OCI-LY3 (cell line): Measurements from ENCODE around the gene RNFT2.
"Not testable (repeated sequence)": the region's sequence is repeated elsewhere in the genome, so short reads cannot be mapped to it uniquely, and the experiment has no call there.

Source experiments
- H2AFZ ChIP-seq: fragments of 200-600, 300-600 bp; shearing (Covaris generic); 2 replicates; pipeline ENCODE4 v1.6.0; 2014; ENCODE audit warnings: antibody characterized with exemption, low read depth, low read length
- H3K27ac ChIP-seq: fragments of 200-600, 300-600 bp; sonication (generic); 2 replicates; pipeline ENCODE4 v1.5.1; 2014; ENCODE audit warnings: mild to moderate bottlenecking, low read length, moderate library complexity, mixed read lengths
- H3K27me3 ChIP-seq: fragments of 200-600, 300-600 bp; sonication (generic); 2 replicates; pipeline ENCODE4 v1.6.1; 2014; ENCODE audit warnings: low read depth, low read length, mixed read lengths
- H3K36me3 ChIP-seq: fragments of 200-600, 300-600 bp; sonication (generic); replicated peaks from 2 replicates; pipeline ENCODE3; 2014; ENCODE audit warnings: low read depth, low read length, mixed read lengths
- H3K4me1 ChIP-seq: fragments of 300-600, 200-600 bp; sonication (generic); 2 replicates; pipeline ENCODE4 v1.6.1; 2014; ENCODE audit warnings: low read length, mixed read lengths
- H3K4me2 ChIP-seq: fragments of 200-600, 300-600 bp; sonication (generic); 2 replicates; pipeline ENCODE4 v1.6.1; 2014; ENCODE audit warnings: low read length, mixed read lengths
- H3K4me3 ChIP-seq: fragments of 300-600, 200-600 bp; sonication (generic); 2 replicates; pipeline ENCODE4 v1.5.1; 2014; ENCODE audit warnings: antibody characterized with exemption, mild to moderate bottlenecking, low read length, moderate library complexity
- H3K79me2 ChIP-seq: fragments of 300-600, 200-600 bp; shearing (Covaris generic); 2 replicates; pipeline ENCODE4 v1.6.1; 2014; ENCODE audit warnings: mild to moderate bottlenecking, low read length, mixed read lengths
- H3K9ac ChIP-seq: fragments of 300-600, 200-600 bp; shearing (Covaris generic); 2 replicates; pipeline ENCODE4 v1.6.0; 2014; ENCODE audit warnings: mild to moderate bottlenecking, low read length, moderate library complexity
- H3K9me3 ChIP-seq: fragments of 200-600, 300-600 bp; shearing (Covaris generic); 2 replicates; pipeline ENCODE4 v1.6.1; 2014; ENCODE audit warnings: low read length, mixed read lengths; ENCODE audit not compliant: insufficient read depth
- H4K20me1 ChIP-seq: fragments of 200-600, 300-600 bp; sonication (generic); 2 replicates; pipeline ENCODE4 v1.6.1; 2016; ENCODE audit warnings: low read length, mixed read lengths; ENCODE audit not compliant: insufficient read depth
- EZH2phosphoT487 ChIP-seq: fragments of 200-600 bp; shearing (Covaris generic); IDR thresholded peaks from 2 replicates; pipeline ENCODE4 v1.6.1; 2018; ENCODE audit warnings: antibody characterized with exemption, mixed run types, low read depth
- TF ChIP-seq, protein P1 (sequence below): fragments of 200-600, 300-600 bp; sonication (generic); IDR thresholded peaks from 2 replicates; pipeline ENCODE4 v1.5.1; 2014; ENCODE audit warnings: antibody characterized with exemption, low read length, low read depth

The RNFT2 gene

DNA sequence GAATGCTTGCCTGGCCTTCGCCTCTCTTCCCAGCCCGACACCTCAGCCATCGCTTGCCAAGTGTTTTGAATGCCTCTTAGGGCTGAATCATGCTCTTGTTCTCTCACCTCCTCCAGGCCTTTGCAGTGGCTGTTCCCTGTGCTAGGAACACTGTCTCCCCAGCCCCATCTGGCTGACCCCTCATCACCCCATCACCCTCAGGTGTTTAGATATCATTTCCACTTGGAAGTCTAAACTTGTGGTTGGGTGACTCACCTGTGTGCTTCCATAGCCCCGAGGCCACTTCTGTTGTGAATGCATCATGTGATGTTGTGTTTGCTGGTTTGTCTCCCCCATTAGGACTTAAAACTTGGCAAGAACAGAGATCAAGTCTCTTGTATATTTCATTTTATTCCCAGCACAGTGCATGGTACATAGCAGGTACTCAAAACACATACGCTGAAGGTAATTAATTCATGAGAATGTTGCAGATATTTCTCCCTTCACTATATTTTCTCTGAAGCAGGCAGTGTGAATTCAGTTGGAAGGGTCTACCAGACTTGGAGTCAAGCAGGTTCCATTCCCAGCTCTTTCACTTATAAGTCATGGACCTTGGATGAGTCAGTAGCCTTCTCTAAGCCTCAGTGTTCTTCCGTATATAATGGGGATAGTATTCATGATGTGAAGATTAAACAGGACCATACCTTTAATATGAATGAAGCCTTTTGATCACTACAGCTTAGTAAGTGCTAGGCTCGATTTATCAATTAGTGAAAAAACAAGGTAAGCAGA, 75.3 kb downstream of the RNFT2 start:
- H3K4me1 ChIP-seq: peaks cover 3% of the 10 kb centered on the region
- H3K9me3 ChIP-seq: no peaks in the 10 kb centered on the region
- H3K79me2 ChIP-seq: no peaks in the 10 kb centered on the region
- no peaks in the 10 kb centered on the region for H4K20me1 ChIP-seq
- no peak overlapping the region for H3K4me2 ChIP-seq
- H3K27me3 ChIP-seq: no peaks in the 10 kb centered on the region
- H3K27ac ChIP-seq: no peak overlapping the region
- H3K9ac ChIP-seq: no peak overlapping the region
- no peak for TF ChIP-seq EZH2phosphoT487
- TF ChIP-seq, protein P1, sequence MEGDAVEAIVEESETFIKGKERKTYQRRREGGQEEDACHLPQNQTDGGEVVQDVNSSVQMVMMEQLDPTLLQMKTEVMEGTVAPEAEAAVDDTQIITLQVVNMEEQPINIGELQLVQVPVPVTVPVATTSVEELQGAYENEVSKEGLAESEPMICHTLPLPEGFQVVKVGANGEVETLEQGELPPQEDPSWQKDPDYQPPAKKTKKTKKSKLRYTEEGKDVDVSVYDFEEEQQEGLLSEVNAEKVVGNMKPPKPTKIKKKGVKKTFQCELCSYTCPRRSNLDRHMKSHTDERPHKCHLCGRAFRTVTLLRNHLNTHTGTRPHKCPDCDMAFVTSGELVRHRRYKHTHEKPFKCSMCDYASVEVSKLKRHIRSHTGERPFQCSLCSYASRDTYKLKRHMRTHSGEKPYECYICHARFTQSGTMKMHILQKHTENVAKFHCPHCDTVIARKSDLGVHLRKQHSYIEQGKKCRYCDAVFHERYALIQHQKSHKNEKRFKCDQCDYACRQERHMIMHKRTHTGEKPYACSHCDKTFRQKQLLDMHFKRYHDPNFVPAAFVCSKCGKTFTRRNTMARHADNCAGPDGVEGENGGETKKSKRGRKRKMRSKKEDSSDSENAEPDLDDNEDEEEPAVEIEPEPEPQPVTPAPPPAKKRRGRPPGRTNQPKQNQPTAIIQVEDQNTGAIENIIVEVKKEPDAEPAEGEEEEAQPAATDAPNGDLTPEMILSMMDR: no peak
- H2AFZ ChIP-seq: no peak overlapping the region
- no peak overlapping the region for H3K4me3 ChIP-seq
- H3K36me3 ChIP-seq: no peaks in the 10 kb centered on the region

GRCh38 chr12:116814766-116815165, 76.7 kb downstream of the RNFT2 start:
- not testable (repeated sequence) for H2AFZ ChIP-seq, H3K9ac ChIP-seq, H3K4me3 ChIP-seq, H3K36me3 ChIP-seq, H3K9me3 ChIP-seq, H4K20me1 ChIP-seq, H3K4me2 ChIP-seq, H3K27me3 ChIP-seq, H3K79me2 ChIP-seq, H3K27ac ChIP-seq, H3K4me1 ChIP-seq

GRCh38 chr12:116818341-116818856, 80.3 kb downstream of the RNFT2 start:
- no peaks in the 10 kb centered on the region for H4K20me1 ChIP-seq
- H3K4me2 ChIP-seq: peak overlapping the region; percentile 98
- no peak for TF ChIP-seq EZH2phosphoT487
- TF ChIP-seq, protein P1: no peak
- peak overlapping the region; percentile 99 for H2AFZ ChIP-seq
- peak overlapping the region; percentile 83 for H3K9ac ChIP-seq
- no peaks in the 10 kb centered on the region for H3K27me3 ChIP-seq
- no peak overlapping the region for H3K27ac ChIP-seq
- H3K4me1 ChIP-seq: peaks cover 9% of the 10 kb centered on the region
- no peaks in the 10 kb centered on the region for H3K36me3 ChIP-seq
- no peaks in the 10 kb centered on the region for H3K79me2 ChIP-seq
- no peaks in the 10 kb centered on the region for H3K9me3 ChIP-seq
- H3K4me3 ChIP-seq: peak overlapping the region; percentile 93

DNA sequence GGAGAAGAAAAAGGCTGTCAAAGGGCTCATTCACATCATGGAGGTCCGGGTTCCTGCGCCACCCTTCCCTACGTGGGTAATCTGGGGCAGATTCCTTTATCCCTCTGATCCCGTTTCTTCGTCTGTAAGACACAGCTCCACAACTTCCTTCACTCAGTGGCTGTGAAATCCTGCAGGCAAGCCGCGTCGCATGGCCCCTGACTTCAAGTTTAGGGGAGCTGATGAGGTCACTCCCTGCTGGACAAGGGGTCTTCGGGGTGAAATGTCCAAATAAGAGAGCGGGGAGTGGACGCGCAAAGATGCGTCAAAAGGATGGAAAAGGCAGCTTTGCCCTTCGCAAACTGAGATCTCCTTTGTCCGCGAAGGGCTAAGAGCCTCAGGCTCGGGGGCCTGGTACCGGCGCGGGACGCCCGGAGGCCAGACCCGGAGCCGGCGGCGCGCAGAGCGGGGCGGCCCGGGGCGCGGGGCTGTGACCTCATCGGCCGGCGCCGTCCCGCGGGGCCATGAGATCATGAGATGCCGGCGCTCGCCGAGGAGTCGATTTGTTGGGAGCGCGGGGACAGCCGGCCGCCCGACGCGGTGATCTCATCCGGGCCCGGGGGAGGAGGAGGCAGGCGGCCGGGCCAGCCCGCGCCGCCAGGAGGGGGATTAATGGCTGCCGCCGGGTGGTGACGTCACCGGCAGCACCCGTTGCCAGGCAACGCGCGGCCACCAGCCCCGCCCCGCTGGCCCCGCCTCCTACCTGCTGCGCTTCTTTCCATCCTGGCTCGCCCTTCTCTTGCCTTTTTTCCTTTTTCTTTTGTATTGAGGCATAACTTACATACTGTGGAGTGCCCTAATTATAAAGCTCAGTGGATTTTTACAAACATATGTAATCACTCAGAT, 81.1 kb downstream of the RNFT2 start:
- H3K79me2 ChIP-seq: no peaks in the 10 kb centered on the region
- no peaks in the 10 kb centered on the region for H4K20me1 ChIP-seq
- H3K4me3 ChIP-seq: peak overlapping the region; percentile 93
- peak overlapping the region; percentile 99 for H2AFZ ChIP-seq
- H3K27me3 ChIP-seq: no peaks in the 10 kb centered on the region
- TF ChIP-seq, protein P1: no peak
- no peak for TF ChIP-seq EZH2phosphoT487
- peak overlapping the region; percentile 83 for H3K9ac ChIP-seq
- peaks cover 9% of the 10 kb centered on the region for H3K4me1 ChIP-seq
- H3K4me2 ChIP-seq: peak overlapping the region; percentile 98
- H3K36me3 ChIP-seq: no peaks in the 10 kb centered on the region
- H3K9me3 ChIP-seq: no peaks in the 10 kb centered on the region
- peak overlapping the region; percentile 56 for H3K27ac ChIP-seq
